AG09309 (cell line): ENCODE results near the gene PRRX1.

ENCODE experiments used
- DNase-seq: peaks from one replicate; pipeline ENCODE4 v3.0.0-alpha.2; 2010; ENCODE audit warnings: low read depth
- H3K4me3 ChIP-seq: 2 replicates; pipeline ENCODE4 v1.5.1; 2011; ENCODE audit warnings: mild to moderate bottlenecking, low read depth, low read length, moderate library complexity; ENCODE audit not compliant: control insufficient read depth
- CTCF ChIP-seq: IDR thresholded peaks from 2 replicates; pipeline ENCODE4 v1.5.1; 2011; ENCODE audit warnings: mild to moderate bottlenecking, low read depth, low read length, inconsistent platforms; ENCODE audit not compliant: insufficient read depth, control insufficient read depth; ENCODE audit errors: missing control alignments

The PRRX1 gene

GRCh38 chr1:170696591-170697290 lies 32.8 kb downstream of the PRRX1 start:
- H3K4me3 ChIP-seq = no peak overlapping the region
- no peak for DNase-seq
- TF ChIP-seq CTCF = no peak

- no peak for TF ChIP-seq CTCF
- DNase-seq = no peak
- no peak overlapping the region for H3K4me3 ChIP-seq
These were observed 33.4 kb downstream of the PRRX1 start for GRCh38 chr1:170697316-170697715.

GRCh38 chr1:170698301-170699275 lies 34.7 kb downstream of the PRRX1 start:
- H3K4me3 ChIP-seq = no peak overlapping the region
- TF ChIP-seq CTCF = no peak
- no peak for DNase-seq

GRCh38 chr1:170699696-170700095 lies 35.8 kb downstream of the PRRX1 start:
- no peak overlapping the region for H3K4me3 ChIP-seq
- no peak for TF ChIP-seq CTCF
- DNase-seq = no peak

GRCh38 chr1:170700842-170701615 lies 37.1 kb downstream of the PRRX1 start:
- no peak for TF ChIP-seq CTCF
- no peak overlapping the region for H3K4me3 ChIP-seq
- no peak for DNase-seq

- no peak for TF ChIP-seq CTCF
- no peak overlapping the region for H3K4me3 ChIP-seq
- DNase-seq = no peak
These were observed 38.0 kb downstream of the PRRX1 start for GRCh38 chr1:170701962-170702361.
